Measurements from ENCODE around the gene FFAR3.

The FFAR3 gene, protein sequence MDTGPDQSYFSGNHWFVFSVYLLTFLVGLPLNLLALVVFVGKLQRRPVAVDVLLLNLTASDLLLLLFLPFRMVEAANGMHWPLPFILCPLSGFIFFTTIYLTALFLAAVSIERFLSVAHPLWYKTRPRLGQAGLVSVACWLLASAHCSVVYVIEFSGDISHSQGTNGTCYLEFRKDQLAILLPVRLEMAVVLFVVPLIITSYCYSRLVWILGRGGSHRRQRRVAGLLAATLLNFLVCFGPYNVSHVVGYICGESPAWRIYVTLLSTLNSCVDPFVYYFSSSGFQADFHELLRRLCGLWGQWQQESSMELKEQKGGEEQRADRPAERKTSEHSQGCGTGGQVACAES

GRCh38 chr19:35357867-35358573, at the start of gene FFAR3:
TSS of gene FFAR3 (plus strand) at chr19:35358460. CDS start at chr19:35358891, 431 bp downstream.
- H3K36me3 Mint-ChIP-seq (ENCODE audit: low read depth), result no peaks in the 10 kb centered on the region
- no peaks in the 10 kb centered on the region for H3K9me3 Mint-ChIP-seq
- H3K4me1 Mint-ChIP-seq (ENCODE audit: low read depth), result peaks cover 12% of the 10 kb centered on the region
- H3K27me3 Mint-ChIP-seq, result peaks cover 11% of the 10 kb centered on the region
- H3K27ac Mint-ChIP-seq, result peak within 1 kb of the TSS; percentile 74
- peak; percentile 38 for DNase-seq
- H3K4me3 Mint-ChIP-seq, result peak within 1 kb of the TSS; percentile 40

DNA sequence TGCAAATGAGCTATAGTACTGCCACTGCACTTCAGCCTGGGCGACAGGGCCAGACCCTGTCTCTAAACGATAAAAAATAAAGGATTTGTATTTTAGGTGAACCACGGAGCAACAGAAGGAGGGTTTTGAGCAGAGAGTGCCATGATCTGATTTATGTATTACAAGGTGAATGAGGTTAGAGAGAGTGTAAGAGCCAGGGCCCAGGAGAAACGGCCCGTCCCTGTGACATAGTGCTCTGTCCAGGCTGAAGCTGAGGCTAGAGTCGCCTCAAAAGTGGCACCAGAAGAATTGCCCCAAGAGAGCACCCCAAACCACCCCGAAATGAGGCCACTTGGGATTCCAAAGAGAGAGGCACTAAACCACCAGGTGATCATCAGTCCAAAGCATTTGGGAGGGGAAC, 49.4 kb upstream of the FFAR3 start:
- Mint-ChIP-seq H3K27me3 (no peaks in the 10 kb centered on the region), H3K4me1 (ENCODE audit: low read depth) (peaks cover 2% of the 10 kb centered on the region), H3K4me3 (no peak overlapping the region)

GRCh38 chr19:35309481-35310279, 48.6 kb upstream of the FFAR3 start:
- Mint-ChIP-seq H3K9me3 (no peaks in the 10 kb centered on the region), H3K4me3 (no peak overlapping the region), H3K4me1 (ENCODE audit: low read depth) (peaks cover 2% of the 10 kb centered on the region), H3K27ac (no peak overlapping the region), H3K27me3 (no peaks in the 10 kb centered on the region), H3K36me3 (ENCODE audit: low read depth) (no peaks in the 10 kb centered on the region)
- DNase-seq, result no peak

More for the DNA sequence above, 49.4 kb upstream of the FFAR3 start:
- H3K9me3 Mint-ChIP-seq, result no peaks in the 10 kb centered on the region
- no peaks in the 10 kb centered on the region for H3K36me3 Mint-ChIP-seq (ENCODE audit: low read depth)
- DNase-seq, result no peak
- H3K27ac Mint-ChIP-seq, result no peak overlapping the region

- Mint-ChIP-seq H3K4me1 (ENCODE audit: low read depth) (peaks cover 2% of the 10 kb centered on the region), H3K9me3 (no peaks in the 10 kb centered on the region), H3K36me3 (ENCODE audit: low read depth) (no peaks in the 10 kb centered on the region), H3K27ac (no peak overlapping the region), H3K27me3 (no peaks in the 10 kb centered on the region), H3K4me3 (no peak overlapping the region)
- no peak for DNase-seq
These were observed 47.9 kb upstream of the FFAR3 start for GRCh38 chr19:35310331-35310730.

DNA sequence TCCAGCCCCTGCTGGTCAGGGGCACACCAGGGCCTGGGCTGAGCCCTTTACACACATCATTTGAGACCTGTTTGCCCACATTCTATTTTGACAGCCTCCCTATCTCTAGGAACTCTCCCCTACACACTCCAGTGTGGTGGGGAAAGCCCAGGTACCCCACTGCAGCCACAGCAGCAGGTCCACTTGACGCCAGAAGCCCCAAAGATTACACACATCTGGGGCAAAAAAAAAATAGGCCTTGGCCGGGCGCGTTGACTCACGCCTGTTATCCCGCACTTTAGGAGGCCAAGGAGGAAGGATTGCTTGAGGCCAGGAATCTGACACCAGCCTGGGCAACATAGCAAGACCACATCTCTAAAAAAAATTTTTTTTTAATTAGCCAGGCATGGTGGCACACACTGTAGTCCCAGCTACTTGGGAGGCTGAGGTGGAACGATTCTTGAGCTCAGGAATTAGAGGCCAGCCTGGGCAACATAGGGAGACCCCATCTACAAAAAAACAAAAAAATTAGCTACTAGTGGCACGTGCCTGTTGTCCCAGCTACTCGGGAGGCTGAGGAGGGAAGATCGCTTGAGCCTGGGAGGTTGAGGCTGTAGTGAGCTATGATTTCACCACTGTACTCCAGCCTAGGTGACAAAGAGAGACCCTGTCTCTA, 47.3 kb upstream of the FFAR3 start:
- Mint-ChIP-seq H3K4me1 (ENCODE audit: low read depth) (peaks cover 2% of the 10 kb centered on the region), H3K36me3 (ENCODE audit: low read depth) (no peaks in the 10 kb centered on the region), H3K27me3 (no peaks in the 10 kb centered on the region), H3K9me3 (no peaks in the 10 kb centered on the region), H3K4me3 (no peak overlapping the region), H3K27ac (no peak overlapping the region)
- DNase-seq, result no peak

DNA sequence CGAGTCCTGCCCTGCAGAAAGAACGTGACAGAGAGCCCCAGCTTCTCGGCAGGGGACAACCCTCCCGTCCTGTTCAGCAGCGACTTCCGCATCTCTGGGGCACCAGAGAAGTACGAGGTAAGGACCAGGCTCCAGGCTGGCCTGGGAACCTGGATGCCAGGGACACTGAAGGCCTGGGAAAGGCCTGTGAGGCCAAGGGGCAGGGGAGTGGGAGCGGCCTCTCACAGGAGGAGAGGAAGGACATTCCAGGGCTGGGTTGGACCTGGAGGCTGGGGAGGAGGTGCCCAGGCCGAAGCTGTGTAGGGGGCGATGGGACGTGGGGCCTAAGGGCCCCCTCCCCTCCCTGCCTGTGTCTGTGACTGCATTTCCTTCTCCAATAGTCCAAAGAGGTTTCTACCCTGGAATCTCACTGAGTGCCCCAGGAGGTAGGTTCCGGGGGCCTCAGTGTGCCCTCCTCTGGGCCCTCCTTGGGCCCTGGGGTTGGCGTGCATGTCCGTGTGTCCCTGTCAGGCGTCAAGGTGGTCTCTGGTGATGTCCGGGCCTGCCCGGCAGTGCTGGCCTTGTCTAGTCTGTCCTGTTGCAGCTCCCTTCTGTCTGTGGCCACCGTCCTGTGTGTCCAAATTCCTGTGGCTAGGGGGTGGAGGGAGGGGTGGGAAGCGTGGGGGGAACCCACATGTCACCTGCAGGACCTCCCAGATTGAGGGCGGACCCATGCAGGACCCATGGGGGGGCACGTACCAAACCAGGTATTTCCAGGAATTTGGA, 46.2 kb upstream of the FFAR3 start:
- H3K27ac Mint-ChIP-seq, result no peak overlapping the region
- no peak for DNase-seq
- no peaks in the 10 kb centered on the region for H3K27me3 Mint-ChIP-seq

DNA sequence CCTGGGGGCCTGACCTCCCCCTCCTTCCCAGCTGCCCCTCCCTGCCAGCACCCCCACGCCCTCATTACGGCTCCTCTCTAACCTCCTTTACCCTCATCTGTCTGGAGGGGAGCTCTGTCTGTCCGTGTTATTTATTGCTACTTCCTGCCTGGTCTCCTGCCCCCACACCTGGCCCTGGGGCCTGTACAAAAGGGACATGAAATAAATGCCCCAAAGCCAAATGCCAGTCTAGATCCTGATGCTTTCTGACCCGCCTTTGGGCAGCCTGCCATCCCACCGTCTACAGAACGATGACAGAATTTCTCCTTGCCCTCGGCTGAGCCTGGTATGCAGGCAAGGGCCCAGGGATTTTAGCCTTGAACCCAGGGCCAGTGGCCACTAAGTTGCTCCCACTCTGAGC, 44.7 kb upstream of the FFAR3 start:
- Mint-ChIP-seq H3K27ac (no peak overlapping the region), H3K4me3 (no peak overlapping the region)
- DNase-seq, result no peak

More for the DNA sequence above, 46.2 kb upstream of the FFAR3 start:
- Mint-ChIP-seq H3K4me3 (no peak overlapping the region), H3K9me3 (no peaks in the 10 kb centered on the region), H3K4me1 (ENCODE audit: low read depth) (peaks cover 2% of the 10 kb centered on the region), H3K36me3 (ENCODE audit: low read depth) (no peaks in the 10 kb centered on the region)

GRCh38 chr19:35314031-35314430, 44.2 kb upstream of the FFAR3 start:
- no peak overlapping the region for H3K4me3 Mint-ChIP-seq
- no peak for DNase-seq
- no peak overlapping the region for H3K27ac Mint-ChIP-seq
- H3K36me3 Mint-ChIP-seq (ENCODE audit: low read depth), result no peaks in the 10 kb centered on the region
- no peaks in the 10 kb centered on the region for H3K27me3 Mint-ChIP-seq
- H3K9me3 Mint-ChIP-seq, result no peaks in the 10 kb centered on the region
- H3K4me1 Mint-ChIP-seq (ENCODE audit: low read depth), result peaks cover 9% of the 10 kb centered on the region

More for the DNA sequence above, 44.7 kb upstream of the FFAR3 start:
- H3K36me3 Mint-ChIP-seq (ENCODE audit: low read depth), result no peaks in the 10 kb centered on the region
- peaks cover 4% of the 10 kb centered on the region for H3K4me1 Mint-ChIP-seq (ENCODE audit: low read depth)
- H3K9me3 Mint-ChIP-seq, result no peaks in the 10 kb centered on the region
- H3K27me3 Mint-ChIP-seq, result no peaks in the 10 kb centered on the region

- Mint-ChIP-seq H3K27ac (no peak overlapping the region), H3K9me3 (no peaks in the 10 kb centered on the region), H3K4me1 (ENCODE audit: low read depth) (peaks cover 9% of the 10 kb centered on the region), H3K4me3 (no peak overlapping the region), H3K36me3 (ENCODE audit: low read depth) (no peaks in the 10 kb centered on the region), H3K27me3 (no peaks in the 10 kb centered on the region)
- no peak for DNase-seq
These were observed 43.3 kb upstream of the FFAR3 start for GRCh38 chr19:35314858-35315470.

GRCh38 chr19:35315883-35316282, 42.4 kb upstream of the FFAR3 start:
- Mint-ChIP-seq H3K27ac (no peak overlapping the region), H3K4me3 (no peak overlapping the region), H3K27me3 (peaks cover 8% of the 10 kb centered on the region), H3K9me3 (no peaks in the 10 kb centered on the region), H3K36me3 (ENCODE audit: low read depth) (no peaks in the 10 kb centered on the region), H3K4me1 (ENCODE audit: low read depth) (peaks cover 11% of the 10 kb centered on the region)
- no peak for DNase-seq

DNA sequence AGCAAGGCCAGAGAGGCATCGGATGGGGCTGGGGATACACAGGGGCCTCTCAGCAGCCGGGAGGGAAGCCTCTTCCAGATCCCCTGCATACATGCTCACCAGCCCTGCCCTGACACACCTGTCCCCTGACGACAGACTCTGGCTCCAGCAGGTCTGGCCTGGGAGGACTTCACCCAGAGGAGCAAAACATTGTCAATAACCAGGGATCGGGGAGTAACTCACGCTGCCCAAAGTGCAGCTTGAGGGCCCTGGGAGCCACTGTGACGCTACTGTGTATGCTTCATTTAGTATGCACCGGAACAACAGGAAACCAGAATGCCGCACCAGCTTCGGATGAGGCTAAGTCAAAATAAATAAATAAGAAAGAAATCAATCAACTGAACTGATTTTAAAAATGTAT, 41.7 kb upstream of the FFAR3 start:
- Mint-ChIP-seq H3K27ac (no peak overlapping the region), H3K4me1 (ENCODE audit: low read depth) (peaks cover 11% of the 10 kb centered on the region), H3K4me3 (no peak overlapping the region), H3K9me3 (no peaks in the 10 kb centered on the region), H3K36me3 (ENCODE audit: low read depth) (no peaks in the 10 kb centered on the region), H3K27me3 (peaks cover 9% of the 10 kb centered on the region)
- no peak for DNase-seq

DNA sequence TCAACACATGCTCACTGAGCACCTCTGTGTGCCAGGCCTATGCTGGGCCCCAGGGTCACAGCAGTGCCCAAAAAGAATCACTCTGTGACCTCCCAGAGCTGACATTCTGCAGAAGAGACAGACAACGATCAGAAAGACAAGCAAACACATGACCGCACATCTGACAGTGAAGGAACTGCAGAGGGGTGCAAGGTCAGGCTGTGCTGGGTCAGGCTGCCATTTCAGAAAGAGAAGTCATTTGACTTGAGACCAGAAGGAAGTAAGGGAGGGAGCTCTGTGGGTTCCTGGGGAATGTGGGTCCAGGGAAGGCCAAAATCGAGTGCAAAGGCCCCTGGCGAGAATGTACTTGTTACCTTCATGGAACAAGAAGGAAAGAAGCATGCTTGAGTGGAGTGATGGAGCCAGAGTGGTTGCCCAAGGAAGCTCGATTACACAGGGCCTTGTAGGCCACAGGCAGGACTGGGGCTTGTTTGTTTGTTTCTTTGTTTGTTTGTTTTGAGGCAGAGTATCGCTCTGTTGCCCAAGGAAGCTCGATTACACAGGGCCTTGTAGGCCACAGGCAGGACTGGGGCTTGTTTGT, 40.7 kb upstream of the FFAR3 start:
- Mint-ChIP-seq H3K4me1 (ENCODE audit: low read depth) (peaks cover 11% of the 10 kb centered on the region), H3K9me3 (peaks cover 2% of the 10 kb centered on the region), H3K36me3 (ENCODE audit: low read depth) (no peaks in the 10 kb centered on the region), H3K27ac (peak overlapping the region; percentile 19), H3K27me3 (peaks cover 9% of the 10 kb centered on the region), H3K4me3 (no peak overlapping the region)
- DNase-seq, result no peak
